ENCODE results near the gene EFTUD2.
"Not testable (repeated sequence)": the region's sequence is repeated elsewhere in the genome, so short reads cannot be mapped to it uniquely, and the experiment has no call there.

EFTUD2 gene

DNA sequence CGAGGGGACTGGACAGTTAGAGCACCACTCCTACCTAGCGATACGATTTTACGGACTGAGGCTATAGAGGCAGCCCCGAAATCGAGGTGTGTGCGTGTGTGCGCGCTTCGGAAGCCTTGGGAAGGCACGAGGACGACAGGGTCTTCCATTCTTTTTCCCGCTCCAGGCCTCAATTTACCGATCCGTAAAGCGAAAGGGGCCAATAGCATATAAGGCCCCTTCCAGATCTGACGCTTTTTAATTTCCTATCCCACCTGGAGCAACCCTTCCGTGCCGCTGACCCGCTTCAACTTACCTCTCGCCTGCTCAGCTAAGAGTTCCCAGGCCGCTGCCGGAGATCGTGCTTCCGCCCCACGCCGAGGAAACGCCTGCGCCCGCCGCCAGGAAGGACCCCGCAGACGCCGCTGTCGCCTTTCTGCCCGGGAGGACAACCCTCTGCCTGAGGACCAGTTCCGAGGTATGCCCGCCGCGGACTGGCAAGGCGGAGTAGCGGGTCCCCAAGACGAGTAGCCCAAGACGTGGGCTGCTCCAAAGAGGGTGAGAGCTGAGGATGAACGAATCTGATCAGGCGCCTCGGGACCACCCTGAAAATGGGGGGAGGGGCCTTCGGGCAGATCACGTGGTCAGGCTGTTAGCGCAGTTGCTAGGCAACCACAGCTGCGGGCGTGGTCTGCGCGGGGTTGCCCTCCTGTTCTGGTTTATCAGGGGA is at the start of gene EFTUD2:
Gene EFTUD2 (minus strand): TSS at position 372 of the 709 bp plus-strand sequence. CDS start 4,924 bp downstream, outside the sequence.
- peak; percentile 63 for DNase-seq (ENCODE audit: low read depth)
- peak within 1 kb of the TSS; percentile 95 for H3K4me3 ChIP-seq (ENCODE audit: low read depth, low read length)
- TF ChIP-seq, protein P1, sequence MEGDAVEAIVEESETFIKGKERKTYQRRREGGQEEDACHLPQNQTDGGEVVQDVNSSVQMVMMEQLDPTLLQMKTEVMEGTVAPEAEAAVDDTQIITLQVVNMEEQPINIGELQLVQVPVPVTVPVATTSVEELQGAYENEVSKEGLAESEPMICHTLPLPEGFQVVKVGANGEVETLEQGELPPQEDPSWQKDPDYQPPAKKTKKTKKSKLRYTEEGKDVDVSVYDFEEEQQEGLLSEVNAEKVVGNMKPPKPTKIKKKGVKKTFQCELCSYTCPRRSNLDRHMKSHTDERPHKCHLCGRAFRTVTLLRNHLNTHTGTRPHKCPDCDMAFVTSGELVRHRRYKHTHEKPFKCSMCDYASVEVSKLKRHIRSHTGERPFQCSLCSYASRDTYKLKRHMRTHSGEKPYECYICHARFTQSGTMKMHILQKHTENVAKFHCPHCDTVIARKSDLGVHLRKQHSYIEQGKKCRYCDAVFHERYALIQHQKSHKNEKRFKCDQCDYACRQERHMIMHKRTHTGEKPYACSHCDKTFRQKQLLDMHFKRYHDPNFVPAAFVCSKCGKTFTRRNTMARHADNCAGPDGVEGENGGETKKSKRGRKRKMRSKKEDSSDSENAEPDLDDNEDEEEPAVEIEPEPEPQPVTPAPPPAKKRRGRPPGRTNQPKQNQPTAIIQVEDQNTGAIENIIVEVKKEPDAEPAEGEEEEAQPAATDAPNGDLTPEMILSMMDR (IDR thresholded peaks at IDR 0.05; ENCODE audit: low read depth, low read length, missing control alignments): no peak

DNA sequence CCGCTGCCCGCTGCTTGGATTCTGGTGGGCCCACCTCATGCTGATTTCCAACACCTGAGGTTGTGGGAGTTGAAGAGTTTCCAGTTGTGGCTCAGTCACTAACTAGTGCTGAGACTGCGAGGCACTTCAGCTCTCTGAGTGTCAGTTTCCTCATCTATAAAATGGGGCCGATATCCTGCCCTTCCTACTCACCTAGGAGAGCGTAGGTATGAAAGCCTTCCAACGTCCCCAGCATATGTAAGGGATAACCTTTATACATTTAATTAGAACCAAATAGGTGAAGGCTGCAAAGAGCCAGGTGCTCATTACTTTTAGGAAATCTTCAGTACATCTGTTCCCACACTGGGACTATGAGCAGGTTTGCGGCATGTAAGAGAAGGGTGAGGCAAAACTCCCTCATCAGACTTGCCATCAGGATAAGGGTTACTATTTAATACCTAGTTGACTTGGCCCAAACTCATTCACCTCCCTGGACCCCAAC is 49.1 kb upstream of the EFTUD2 start:
- no peak for DNase-seq (ENCODE audit: low read depth)
- H3K4me3 ChIP-seq (ENCODE audit: low read depth, low read length): peak overlapping the region; percentile 65
- TF ChIP-seq, protein P1 (IDR thresholded peaks at IDR 0.05; ENCODE audit: low read depth, low read length, missing control alignments): no peak

DNA sequence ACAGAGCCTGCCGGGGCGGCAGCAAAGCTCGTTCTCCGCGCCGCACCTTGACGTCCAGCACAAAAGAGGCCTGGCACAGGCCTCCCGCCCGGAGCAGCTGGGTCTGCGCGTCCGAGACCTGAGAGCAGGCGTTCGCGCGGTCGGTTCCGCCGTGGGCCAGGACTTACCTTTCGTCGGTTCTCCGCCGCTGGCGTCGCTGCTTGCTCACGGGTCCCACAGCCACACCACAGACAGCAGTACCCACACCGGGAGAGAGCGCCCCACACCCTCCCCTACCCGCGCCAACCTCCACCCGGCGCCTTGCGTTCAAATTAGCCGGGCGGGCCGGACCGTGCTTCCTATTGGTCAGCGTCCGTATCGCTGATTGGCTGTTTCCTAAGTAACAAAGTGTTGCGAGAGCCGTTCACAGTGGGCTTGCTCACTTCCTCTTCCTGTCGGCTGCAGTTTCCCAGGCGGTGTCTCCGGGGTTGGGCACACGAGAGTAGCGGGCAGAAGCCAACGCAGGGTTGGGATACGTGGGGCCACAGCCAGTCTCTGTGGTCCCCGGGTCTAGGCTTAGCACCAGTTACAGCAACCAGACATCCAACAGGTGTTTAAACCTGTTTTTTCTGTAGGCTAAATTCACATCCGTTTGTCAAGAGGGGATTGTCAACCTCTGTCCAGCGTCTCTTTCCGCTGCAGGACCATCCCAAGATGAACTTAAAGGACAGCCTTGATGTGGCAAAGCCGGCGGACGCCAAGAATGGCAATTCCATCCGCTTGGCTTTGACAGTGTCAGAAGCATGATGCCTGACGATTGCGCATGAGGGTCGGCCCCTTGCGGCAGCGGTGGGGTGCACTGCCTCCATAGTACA is 48.4 kb upstream of the EFTUD2 start, which contains the start of gene KIF18B:
Gene KIF18B (minus strand): TSS at position 313 of the 854 bp plus-strand sequence. CDS start 11,429 bp downstream, outside the sequence.
- TF ChIP-seq, protein P1 (IDR thresholded peaks at IDR 0.05; ENCODE audit: low read depth, low read length, missing control alignments): no peak
- H3K4me3 ChIP-seq (ENCODE audit: low read depth, low read length): peak within 1 kb of the TSS; percentile 65
- DNase-seq (ENCODE audit: low read depth): peak; percentile 95

DNA sequence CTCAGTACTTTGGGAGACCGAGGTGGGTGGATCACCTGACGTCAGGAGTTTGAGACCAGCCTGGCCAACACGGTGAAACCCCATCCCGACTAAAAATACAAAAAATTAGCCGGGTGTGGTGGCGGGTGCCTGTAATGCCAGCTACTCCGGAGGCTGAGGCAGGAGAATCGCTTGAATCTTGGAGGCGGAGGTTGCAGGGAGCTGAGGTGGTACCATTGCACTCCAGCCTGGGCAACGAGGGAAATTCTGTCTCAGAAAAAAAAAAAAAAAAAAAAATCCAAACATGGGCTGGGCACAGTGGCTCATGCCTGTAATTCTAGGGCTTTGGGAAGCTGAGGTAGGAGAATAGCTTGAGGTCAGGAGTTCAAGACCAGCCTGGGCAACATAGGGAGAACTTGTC is 46.4 kb upstream of the EFTUD2 start:
- not testable (repeated sequence) for DNase-seq (ENCODE audit: low read depth); H3K4me3 ChIP-seq (ENCODE audit: low read depth, low read length)

DNA sequence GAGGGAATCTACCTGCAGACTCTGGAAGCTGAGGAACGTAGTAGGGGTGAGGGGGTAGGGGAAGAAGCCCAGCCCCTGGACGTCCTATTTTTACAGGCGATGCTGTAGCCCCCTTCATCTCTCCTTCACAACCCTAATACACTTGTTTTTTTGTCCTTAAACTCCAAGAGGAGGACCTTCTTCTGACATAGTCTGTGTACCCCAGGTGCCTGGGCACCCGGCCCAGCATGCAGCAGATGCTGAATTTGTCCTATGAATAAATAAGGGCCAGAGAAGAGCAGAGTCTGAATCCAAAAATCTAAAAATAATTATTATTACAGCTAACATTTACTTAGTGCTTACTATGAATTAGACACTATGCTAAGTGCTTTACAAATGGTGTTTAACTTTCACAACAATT is 43.2 kb upstream of the EFTUD2 start:
- TF ChIP-seq, protein P1 (IDR thresholded peaks at IDR 0.05; ENCODE audit: low read depth, low read length, missing control alignments): no peak
- DNase-seq (ENCODE audit: low read depth): no peak
- H3K4me3 ChIP-seq (ENCODE audit: low read depth, low read length): no peak overlapping the region

DNA sequence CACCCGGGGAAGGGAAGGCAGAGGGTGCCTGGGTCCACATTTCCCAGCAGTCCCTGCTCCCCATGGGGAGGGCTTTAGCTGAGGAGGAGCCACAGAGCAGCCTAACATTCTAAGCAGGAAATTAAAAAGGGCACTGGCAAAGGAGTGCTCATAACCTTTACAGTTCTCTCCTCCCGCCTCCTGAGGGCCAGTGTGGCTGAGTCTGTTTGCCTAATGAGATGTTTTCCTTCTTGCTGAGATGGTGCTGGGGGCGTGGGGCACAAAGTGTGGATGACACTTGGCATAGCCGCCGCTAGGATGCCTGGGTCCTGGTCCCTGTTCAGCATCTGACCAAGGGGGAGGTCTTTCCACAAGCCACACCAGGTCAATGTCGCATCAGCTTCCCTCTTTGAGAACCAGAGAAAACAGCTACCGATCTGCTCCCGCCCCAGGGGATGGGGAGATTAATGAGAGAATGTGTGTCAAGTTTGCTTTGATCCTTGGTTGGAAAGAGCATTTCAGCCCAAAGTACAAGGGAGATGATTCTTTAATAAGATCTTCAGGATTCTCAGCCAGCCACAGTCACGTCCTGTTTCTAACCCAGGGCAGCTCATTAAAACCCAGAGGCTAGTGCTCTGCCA is 42.6 kb upstream of the EFTUD2 start:
- no peak for DNase-seq (ENCODE audit: low read depth)
- H3K4me3 ChIP-seq (ENCODE audit: low read depth, low read length): no peak overlapping the region
- TF ChIP-seq, protein P1 (IDR thresholded peaks at IDR 0.05; ENCODE audit: low read depth, low read length, missing control alignments): no peak

DNA sequence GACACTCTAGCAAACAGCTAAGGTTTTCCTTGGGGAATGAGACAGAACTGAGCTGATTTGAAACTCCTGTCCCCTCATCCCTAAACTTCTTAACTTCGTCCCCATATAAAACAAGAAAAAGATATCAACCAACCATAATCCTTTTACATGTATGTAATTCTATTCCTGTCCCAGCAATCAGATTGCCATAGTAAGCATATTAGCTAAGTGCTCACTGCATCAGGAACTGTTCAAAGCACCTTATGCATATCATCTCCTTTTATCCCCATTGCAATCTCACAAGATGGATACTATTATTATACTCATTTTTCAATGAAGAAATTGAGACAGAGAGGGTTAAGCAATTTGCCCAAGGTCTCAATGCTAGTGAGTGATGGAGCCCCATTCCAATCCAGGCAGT is 41.5 kb upstream of the EFTUD2 start:
- DNase-seq (ENCODE audit: low read depth): no peak
- TF ChIP-seq, protein P1 (IDR thresholded peaks at IDR 0.05; ENCODE audit: low read depth, low read length, missing control alignments): no peak
- no peak overlapping the region for H3K4me3 ChIP-seq (ENCODE audit: low read depth, low read length)
